ENCODE results near the gene C3. TPM values are rescaled to one million over a fixed set of nuclear protein-coding genes. Genes with fewer than 3 reads are reported as not detected.
"Not testable (repeated sequence)": the region's sequence is repeated elsewhere in the genome, so short reads cannot be mapped to it uniquely, and the experiment has no call there.

C3 gene
- total and polyA plus RNA-seq, 8 donors: 67.7 to 3,753 (median 596) TPM

- no peak for ATAC-seq
- Histone ChIP-seq H3K27me3 (peaks cover 0 to 3% (median 0%) of the 10 kb centered on the region in 4 donors), H3K9me3 (no peaks in the 10 kb centered on the region), H3K27ac (no peak overlapping the region), H3K4me3 (no peak overlapping the region), H3K4me1 (no peaks in the 10 kb centered on the region), H3K36me3 (no peaks in the 10 kb centered on the region)
- no peak for DNase-seq
- 73 to 87% methylated on average over 14 of the region's 14 CpGs for WGBS, 2 donors
- TF ChIP-seq, protein P1, sequence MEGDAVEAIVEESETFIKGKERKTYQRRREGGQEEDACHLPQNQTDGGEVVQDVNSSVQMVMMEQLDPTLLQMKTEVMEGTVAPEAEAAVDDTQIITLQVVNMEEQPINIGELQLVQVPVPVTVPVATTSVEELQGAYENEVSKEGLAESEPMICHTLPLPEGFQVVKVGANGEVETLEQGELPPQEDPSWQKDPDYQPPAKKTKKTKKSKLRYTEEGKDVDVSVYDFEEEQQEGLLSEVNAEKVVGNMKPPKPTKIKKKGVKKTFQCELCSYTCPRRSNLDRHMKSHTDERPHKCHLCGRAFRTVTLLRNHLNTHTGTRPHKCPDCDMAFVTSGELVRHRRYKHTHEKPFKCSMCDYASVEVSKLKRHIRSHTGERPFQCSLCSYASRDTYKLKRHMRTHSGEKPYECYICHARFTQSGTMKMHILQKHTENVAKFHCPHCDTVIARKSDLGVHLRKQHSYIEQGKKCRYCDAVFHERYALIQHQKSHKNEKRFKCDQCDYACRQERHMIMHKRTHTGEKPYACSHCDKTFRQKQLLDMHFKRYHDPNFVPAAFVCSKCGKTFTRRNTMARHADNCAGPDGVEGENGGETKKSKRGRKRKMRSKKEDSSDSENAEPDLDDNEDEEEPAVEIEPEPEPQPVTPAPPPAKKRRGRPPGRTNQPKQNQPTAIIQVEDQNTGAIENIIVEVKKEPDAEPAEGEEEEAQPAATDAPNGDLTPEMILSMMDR (IDR thresholded peaks at IDR 0.05): no peak
- FAIRE-seq: no peak
- intact Hi-C loops (cut with DNase I): no loop called here
Measured at GRCh38 chr19:6663236-6664201, 56.9 kb downstream of the C3 start.

DNA sequence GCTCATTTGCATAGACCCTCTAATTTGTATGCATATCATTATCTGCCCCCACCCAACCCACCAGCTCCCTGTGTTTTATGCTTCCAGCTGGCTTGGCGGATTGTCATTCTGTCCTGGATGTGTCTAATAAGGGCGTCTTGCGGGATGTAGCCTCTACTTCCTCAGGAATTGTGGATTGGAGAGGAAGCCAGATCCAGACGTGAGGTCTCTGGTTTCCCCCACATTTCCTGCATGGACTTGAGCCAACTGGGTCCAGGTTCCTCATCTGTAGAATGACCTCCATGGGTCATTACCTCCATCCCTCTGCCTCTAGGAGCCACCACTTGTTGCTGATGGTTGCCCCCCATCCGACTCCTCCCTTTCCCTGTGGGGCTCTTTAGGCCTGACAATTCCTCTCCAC is 57.7 kb downstream of the C3 start:
- DNase-seq (no peak), FAIRE-seq (no peak), ATAC-seq (no peak)
- Histone ChIP-seq H3K36me3 (no peaks in the 10 kb centered on the region), H3K4me1 (no peaks in the 10 kb centered on the region), H3K9me3 (no peaks in the 10 kb centered on the region), H3K27me3 (peaks cover 0 to 3% (median 0%) of the 10 kb centered on the region in 4 donors), H3K4me3 (no peak overlapping the region), H3K27ac (no peak overlapping the region)
- intact Hi-C loops (cut with DNase I): no loop called here
- WGBS, 2 donors: 76 to 85% methylated on average over 5 of the region's 5 CpGs
- TF ChIP-seq, protein P1 (IDR thresholded peaks at IDR 0.05): no peak

- DNase-seq; H3K36me3 ChIP-seq; H3K27ac ChIP-seq; H3K4me1 ChIP-seq; H3K4me3 ChIP-seq; ATAC-seq; H3K9me3 ChIP-seq; intact Hi-C loops (cut with DNase I); FAIRE-seq; H3K27me3 ChIP-seq: not testable (repeated sequence)
- 30 to 36% methylated on average over 10 of the region's 10 CpGs for WGBS, 2 donors
Measured at GRCh38 chr19:6661509-6662244, 58.8 kb downstream of the C3 start.

- Histone ChIP-seq H3K9me3 (no peaks in the 10 kb centered on the region), H3K27ac (no peak overlapping the region), H3K36me3 (no peaks in the 10 kb centered on the region), H3K27me3 (peaks cover 0 to 3% (median 0%) of the 10 kb centered on the region in 4 donors), H3K4me1 (no peaks in the 10 kb centered on the region), H3K4me3 (no peak overlapping the region)
- intact Hi-C loops (cut with DNase I): no loop called here
- FAIRE-seq (no peak), ATAC-seq (peak in 3 of 4 donors; percentile 45 to 72 (median 52)), DNase-seq (no peak)
- TF ChIP-seq, protein P1 (IDR thresholded peaks at IDR 0.05): no peak
- WGBS, 2 donors: 11 to 13% methylated on average over 20 of the region's 20 CpGs
Measured at GRCh38 chr19:6660930-6661329, 59.5 kb downstream of the C3 start.

GRCh38 chr19:6656390-6656789 is 64.1 kb downstream of the C3 start:
- H3K4me3 ChIP-seq; H3K9me3 ChIP-seq; DNase-seq; FAIRE-seq; ATAC-seq; H3K27ac ChIP-seq; H3K27me3 ChIP-seq; H3K36me3 ChIP-seq; intact Hi-C loops (cut with DNase I); H3K4me1 ChIP-seq: not testable (repeated sequence)
- WGBS, 2 donors: 37 to 42% methylated on average over 9 of the region's 9 CpGs

Data from pancreas (tissue), 10 donors.